ENCODE data around the gene APAF1. TPM values are rescaled to one million over a fixed set of nuclear protein-coding genes. Genes with fewer than 3 reads are reported as not detected.

The APAF1 gene
- total and polyA plus RNA-seq, 2 donors from 2014 or later: 4.6 to 16.1 TPM

- peaks cover 3 to 8% (median 7%) of the 10 kb centered on the region in 3 donors for H3K36me3 ChIP-seq (ENCODE audit: control insufficient read depth in 2 of 3, insufficient read depth in 3 of 3, low read length in 3 of 3)
- intact Hi-C loops (cut with DNase I): loop anchor here (10.0 kb wide), 1 partner anchor 52 kb away; the partner anchor contains the start of gene SLC25A3
- no peaks in the 10 kb centered on the region for H3K4me1 ChIP-seq (ENCODE audit: control insufficient read depth in 2 of 3, insufficient read depth in 2 of 3, low read depth in 1 of 3, low read length in 3 of 3)
- DNase-seq (peak in 2 of 5 donors; percentile 26 to 43), FAIRE-seq (no peak)
- H3K9me3 ChIP-seq (ENCODE audit: control insufficient read depth in 2 of 3, insufficient read depth in 1 of 3, low read length in 3 of 3): no peaks in the 10 kb centered on the region
- H3K27me3 ChIP-seq (ENCODE audit: control insufficient read depth, insufficient read depth, low read length): no peaks in the 10 kb centered on the region
- H3K4me3 ChIP-seq (ENCODE audit: low read length in 3 of 3): peak overlapping the region; percentile 76 to 88 (median 87)
- peak; percentile 4 for TF ChIP-seq CTCF (IDR thresholded peaks at IDR 0.05; ENCODE audit: borderline replicate concordance, extremely low read depth, insufficient read depth)
- peak overlapping the region in 1 of 3 donors; percentile 61 for H3K9ac ChIP-seq (ENCODE audit: low read length in 3 of 3)
- H3K27ac ChIP-seq (ENCODE audit: low read depth in 2 of 2, low read length in 2 of 2): no peak overlapping the region
Observed at GRCh38 chr12:98646294-98647090, 1.4 kb downstream of the APAF1 start.

GRCh38 chr12:98651328-98651727 lies 6.2 kb downstream of the APAF1 start:
- DNase-seq: no peak
- H3K36me3 ChIP-seq (ENCODE audit: control insufficient read depth in 2 of 3, insufficient read depth in 3 of 3, low read length in 3 of 3): peaks cover 3 to 8% (median 7%) of the 10 kb centered on the region in 3 donors
- TF ChIP-seq CTCF (IDR thresholded peaks at IDR 0.05; ENCODE audit: borderline replicate concordance, extremely low read depth, insufficient read depth): no peak
- H3K27ac ChIP-seq (ENCODE audit: low read depth in 2 of 2, low read length in 2 of 2): no peak overlapping the region
- no peak overlapping the region for H3K4me3 ChIP-seq (ENCODE audit: low read length in 3 of 3)
- intact Hi-C loops (cut with DNase I): no loop called here
- FAIRE-seq: no peak
- H3K27me3 ChIP-seq (ENCODE audit: control insufficient read depth, insufficient read depth, low read length): no peaks in the 10 kb centered on the region
- H3K4me1 ChIP-seq (ENCODE audit: control insufficient read depth in 2 of 3, insufficient read depth in 2 of 3, low read depth in 1 of 3, low read length in 3 of 3): no peaks in the 10 kb centered on the region
- H3K9me3 ChIP-seq (ENCODE audit: control insufficient read depth in 2 of 3, insufficient read depth in 1 of 3, low read length in 3 of 3): no peaks in the 10 kb centered on the region
- no peak overlapping the region for H3K9ac ChIP-seq (ENCODE audit: low read length in 3 of 3)

- Histone ChIP-seq H3K27ac (ENCODE audit: low read depth in 2 of 2, low read length in 2 of 2) (no peak overlapping the region), H3K4me3 (ENCODE audit: low read length in 3 of 3) (no peak overlapping the region), H3K36me3 (ENCODE audit: control insufficient read depth in 2 of 3, insufficient read depth in 3 of 3, low read length in 3 of 3) (peaks cover 3 to 13% (median 7%) of the 10 kb centered on the region in 3 donors), H3K9ac (ENCODE audit: low read length in 3 of 3) (no peak overlapping the region), H3K4me1 (ENCODE audit: control insufficient read depth in 2 of 3, insufficient read depth in 2 of 3, low read depth in 1 of 3, low read length in 3 of 3) (no peaks in the 10 kb centered on the region), H3K27me3 (ENCODE audit: control insufficient read depth, insufficient read depth, low read length) (no peaks in the 10 kb centered on the region), H3K9me3 (ENCODE audit: control insufficient read depth in 2 of 3, insufficient read depth in 1 of 3, low read length in 3 of 3) (no peaks in the 10 kb centered on the region)
- DNase-seq: peak in 2 of 5 donors; percentile 72 to 88
- TF ChIP-seq CTCF (IDR thresholded peaks at IDR 0.05; ENCODE audit: borderline replicate concordance, extremely low read depth, insufficient read depth): peak; percentile 57
- intact Hi-C loops (cut with DNase I): no loop called here
- FAIRE-seq: peak; percentile 97
Observed at GRCh38 chr12:98653866-98654493, 8.9 kb downstream of the APAF1 start.

Data from kidney (tissue), 14 donors.